Erythroblast (primary cell): ENCODE results near the gene TMEM150C.
"Not testable (repeated sequence)": the region's sequence is repeated elsewhere in the genome, so short reads cannot be mapped to it uniquely, and the experiment has no call there.

Experiments used
- GATA1 ChIP-seq: IDR thresholded peaks from 2 replicates; pipeline ENCODE4 v1.6.1; 2011; ENCODE audit warnings: low read depth, mild to moderate bottlenecking, control low read depth, low read length, moderate library complexity
- POLR2A ChIP-seq: IDR thresholded peaks from 2 replicates; pipeline ENCODE4 v1.6.1; 2011; ENCODE audit warnings: mild to moderate bottlenecking, low read length

DNA sequence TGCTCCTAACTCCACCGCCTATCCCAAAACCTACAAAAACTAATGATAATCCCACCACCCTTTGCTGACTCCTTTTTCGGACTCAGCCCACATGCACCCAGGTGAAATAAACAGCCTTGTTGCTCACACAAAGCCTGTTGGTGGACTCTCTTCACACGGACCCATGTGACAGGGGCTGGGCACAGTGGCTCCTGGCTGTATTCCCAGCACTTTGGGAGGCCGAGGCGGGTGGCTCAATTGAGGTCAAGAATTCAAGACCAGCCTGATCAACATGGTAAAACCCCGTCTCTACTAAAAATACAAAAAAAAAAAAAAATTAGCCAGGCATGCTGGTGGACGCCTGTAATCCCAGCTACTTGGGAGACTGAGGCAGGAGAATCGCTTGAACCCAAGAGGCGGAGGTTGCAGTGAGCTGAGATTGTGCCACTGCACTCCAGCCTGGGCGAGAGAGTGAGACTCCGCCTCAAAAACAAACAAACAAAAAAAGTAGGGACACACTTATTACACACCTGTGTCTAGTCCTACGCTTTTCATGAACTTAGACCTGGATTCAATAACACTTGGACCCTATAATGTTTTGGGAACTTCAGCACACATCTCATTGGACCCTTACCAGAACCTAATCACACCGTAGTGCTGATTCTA, 2.6 kb downstream of the TMEM150C start:
- not testable (repeated sequence) for TF ChIP-seq POLR2A, GATA1
